Psoas muscle (tissue), 8 donors: ENCODE data around the gene PNPO. TPM values are rescaled to one million over a fixed set of nuclear protein-coding genes. Genes with fewer than 3 reads are reported as not detected.

Experiments
- ATAC-seq, 4 donors: fragments of 200-7000 bp; cut with Tn5 transposase; one replicate each; pipeline ENCODE4 v1.9.1; 2020; ENCODE audit warnings: moderate library complexity in 3 of 4, mild to moderate bottlenecking in 2 of 4
- DNase-seq, 2 donors: peaks; one replicate each; pipeline ENCODE4 v3.0.0-alpha.2; 2020
- H3K27ac ChIP-seq: fragments of 200-600 bp; one replicate; pipeline ENCODE4 v1.8.0; 2022
- H3K27me3 ChIP-seq, 3 donors: fragments of 200-600 bp in 1 of 3; one replicate each; pipeline versions ENCODE4 v1.6.1 to v1.8.0; 2013 to 2022; ENCODE audit warnings: low read length in 2 of 3, mild to moderate bottlenecking in 2 of 3, moderate library complexity in 1 of 3; ENCODE audit not compliant: insufficient read depth in 3 of 3
- H3K36me3 ChIP-seq, 2 donors: fragments of 200-600 bp in 1 of 2; one replicate each; pipeline versions ENCODE4 v1.6.1 to v1.8.0; 2013 to 2022; ENCODE audit warnings: low read depth in 1 of 2, mild to moderate bottlenecking in 1 of 2, moderate library complexity in 1 of 2; ENCODE audit not compliant: insufficient read depth in 1 of 2
- H3K4me1 ChIP-seq: fragments of 200-600 bp; one replicate; pipeline ENCODE4 v1.8.0; 2022
- H3K4me3 ChIP-seq: fragments of 200-600 bp; one replicate; pipeline ENCODE4 v1.8.0; 2022; ENCODE audit warnings: mild to moderate bottlenecking
- H3K9me3 ChIP-seq: fragments of 200-600 bp; one replicate; pipeline ENCODE4 v1.8.0; 2022
- CTCF ChIP-seq: fragments of 200-600 bp; IDR thresholded peaks from one replicate; pipeline ENCODE4 v1.8.0; 2022; ENCODE audit warnings: antibody characterized with exemption
- WGBS, 3 donors: extraction: QIAGEN DNeasy Blood & Tissue Kit; methylation state at CpG; one replicate each; pipeline versions ENCODE4 v1.1.6 to v1.1.7; 2013; 5-methylcytosine and 5-hydroxymethylcytosine counted together
- intact Hi-C, 2 donors: fragments of 100-400 bp; cut with DNase I; formaldehyde crosslinking; loops; one replicate each; pipeline versions ENCODE4 v1.11.0 to v1.14.2; 2022
- polyA plus RNA-seq, 3 donors: library from polyadenylated mRNA; stranded (reverse); fragments of 200-250 nt; gene quantifications; one replicate each; pipeline ENCODE4 v1.2.3, GENCODE V29; 2013
- total RNA-seq, 4 donors: library from RNA; stranded (reverse); fragmentation: NEBNext Ultra II Directional in 2 of 4; extraction: Animal tissue kit (Norgen Biotek cat#: 25700) in 2 of 4; gene quantifications; one replicate each; pipeline versions ENCODE4 v1.2.1 to v1.2.4, GENCODE V29; 2021 to 2023
- donor health status: healthy with polysubstance abuse.
- donor health status: DM: no; HTN: no; CAD: no; lungs with moderate emphysema.
- donor health status: Bipolar disorder and iron deficiency.
- donor health status: healthy.
- donor health status: DM: yes; HTN: yes; CAD: no.
- donor health status: DM: no; HTN: no; CAD: no.
- donor health status: DM: no; HTN: no; CAD: no.
- donor health status: DM: yes; HTN: yes; CAD: no.

The PNPO gene
- total and polyA plus RNA-seq, 7 donors, result 12.0 to 42.3 (median 30.0) TPM

- Histone ChIP-seq H3K9me3 (no peaks in the 10 kb centered on the region), H3K4me3 (no peak overlapping the region), H3K36me3 (no peaks in the 10 kb centered on the region), H3K4me1 (no peaks in the 10 kb centered on the region), H3K27me3 (no peaks in the 10 kb centered on the region), H3K27ac (no peak overlapping the region)
- ATAC-seq (peak in 1 of 4 donors; percentile 42), DNase-seq (no peak)
- intact Hi-C loops, result no loop called here
- WGBS, 3 donors, result 71 to 81% (median 78%) methylated on average over 5 of the region's 5 CpGs
- TF ChIP-seq CTCF, result no peak
These were observed 5.4 kb upstream of the PNPO start for GRCh38 chr17:47935961-47936360.

GRCh38 chr17:47937941-47938340 lies 3.4 kb upstream of the PNPO start:
- WGBS, 3 donors, result 89 to 92% (median 91%) methylated on average over 5 of the region's 5 CpGs
- peaks cover 8% of the 10 kb centered on the region for H3K4me1 ChIP-seq
- no peaks in the 10 kb centered on the region for H3K36me3 ChIP-seq
- intact Hi-C loops, result no loop called here
- H3K27ac ChIP-seq, result no peak overlapping the region
- ATAC-seq, result no peak
- H3K9me3 ChIP-seq, result no peaks in the 10 kb centered on the region
- no peak for DNase-seq
- H3K4me3 ChIP-seq, result no peak overlapping the region
- no peaks in the 10 kb centered on the region for H3K27me3 ChIP-seq
- TF ChIP-seq CTCF, result no peak

GRCh38 chr17:47942096-47942510 lies 732 bp downstream of the PNPO start:
- ATAC-seq, result no peak
- 13 to 24% (median 20%) methylated on average over 5 of the region's 5 CpGs for WGBS, 3 donors
- intact Hi-C loops, result no loop called here
- H3K27ac ChIP-seq, result peak overlapping the region; percentile 94
- peak overlapping the region; percentile 99 for H3K4me3 ChIP-seq
- no peaks in the 10 kb centered on the region for H3K27me3 ChIP-seq
- peaks cover 16% of the 10 kb centered on the region for H3K4me1 ChIP-seq
- H3K9me3 ChIP-seq, result no peaks in the 10 kb centered on the region
- no peak for DNase-seq
- peaks cover 4 to 36% of the 10 kb centered on the region in 2 donors for H3K36me3 ChIP-seq
- TF ChIP-seq CTCF, result no peak

GRCh38 chr17:47942568-47942967 lies 1.2 kb downstream of the PNPO start:
- no peak for DNase-seq
- Histone ChIP-seq H3K27me3 (no peaks in the 10 kb centered on the region), H3K4me3 (peak overlapping the region; percentile 99), H3K9me3 (no peaks in the 10 kb centered on the region), H3K4me1 (peaks cover 16% of the 10 kb centered on the region), H3K36me3 (peaks cover 4 to 37% of the 10 kb centered on the region in 2 donors), H3K27ac (peak overlapping the region; percentile 94)
- TF ChIP-seq CTCF, result no peak
- 70 to 76% (median 70%) methylated on average over 6 of the region's 6 CpGs for WGBS, 3 donors
- no peak for ATAC-seq
- intact Hi-C loops, result no loop called here

- H3K36me3 ChIP-seq, result peaks cover 4 to 47% of the 10 kb centered on the region in 2 donors
- H3K9me3 ChIP-seq, result no peaks in the 10 kb centered on the region
- 81 to 84% (median 82%) methylated on average over 8 of the region's 8 CpGs for WGBS, 3 donors
- TF ChIP-seq CTCF, result no peak
- no peak overlapping the region for H3K4me3 ChIP-seq
- ATAC-seq (no peak), DNase-seq (no peak)
- no peaks in the 10 kb centered on the region for H3K27me3 ChIP-seq
- H3K27ac ChIP-seq, result peak overlapping the region; percentile 71
- H3K4me1 ChIP-seq, result peaks cover 32% of the 10 kb centered on the region
- intact Hi-C loops, result loop anchor here (5.0 kb wide), 2 partner anchors 38 to 48 kb away; partner anchors contain the start of gene SP2 (in 1 of the 2)
These were observed 3.7 kb downstream of the PNPO start for GRCh38 chr17:47945080-47945479.
